IMR-90 (cell line): ENCODE data around the gene MYH6. TPM values are rescaled to one million over a fixed set of nuclear protein-coding genes. Genes with fewer than 3 reads are reported as not detected.

ENCODE experiments used
- ATAC-seq: fragments of 200-7000 bp; cut with Tn5 transposase; 2 replicates; pipeline ENCODE4 v1.9.1; 2020; ENCODE audit warnings: low read depth, mild to moderate bottlenecking, moderate library complexity
- BruUV-seq: library from RNA; stranded (reverse); fragments of 400-500 nt; replicated peaks from 2 replicates; lab custom pipeline; 2021; lab: Mats Ljungman, UMichigan
- CTCF ChIA-PET: fragments of 300-600 bp; formaldehyde crosslinking; extraction: SDS; loops from one replicate; lab custom pipeline; 2021; ENCODE audit warnings: antibody characterized with exemption; lab: Yijun Ruan, JAX
- POLR2A ChIA-PET: fragments of 300-600 bp; sonication (Branson Sonifier 250); formaldehyde crosslinking; loops from one replicate; lab custom pipeline; 2022; ENCODE audit warnings: antibody characterized with exemption; ENCODE audit not compliant: unreplicated experiment; lab: Charles Lee
- DNase-seq: peaks from one replicate; pipeline ENCODE4 v3.0.0; 2013
- H2AFZ ChIP-seq: replicated peaks from 2 replicates; pipeline ENCODE3; 2013; ENCODE audit warnings: low read length, mild to moderate bottlenecking; ENCODE audit not compliant: poor library complexity
- H2AK5ac ChIP-seq: 2 replicates; pipeline ENCODE4 v1.6.1; 2013; ENCODE audit warnings: low read depth, low read length, inconsistent platforms
- H2AK9ac ChIP-seq: replicated peaks from 2 replicates; pipeline ENCODE3; 2013; ENCODE audit warnings: mild to moderate bottlenecking, low read depth, low read length, moderate library complexity; ENCODE audit not compliant: poor library complexity
- H2BK120ac ChIP-seq: 2 replicates; pipeline ENCODE4 v1.6.1; 2013; ENCODE audit warnings: low read depth, low read length, inconsistent platforms
- H2BK15ac ChIP-seq: 3 replicates; pipeline ENCODE4 v1.6.1; 2013; ENCODE audit warnings: low read depth, low read length, inconsistent platforms
- H2BK20ac ChIP-seq: 2 replicates; pipeline ENCODE4 v1.6.1; 2013; ENCODE audit warnings: low read depth, mild to moderate bottlenecking, inconsistent platforms, low read length, moderate library complexity
- H2BK5ac ChIP-seq: 2 replicates; pipeline ENCODE4 v1.6.1; 2013; ENCODE audit warnings: mild to moderate bottlenecking, low read depth, low read length, inconsistent platforms; ENCODE audit not compliant: poor library complexity, severe bottlenecking
- H3K14ac ChIP-seq: replicated peaks from 2 replicates; pipeline ENCODE4 v1.6.1; 2013; ENCODE audit warnings: low read depth, low read length, inconsistent platforms
- H3K18ac ChIP-seq: 2 replicates; pipeline ENCODE4 v1.6.1; 2013; ENCODE audit warnings: low read depth, low read length, control low read depth
- H3K23ac ChIP-seq: 2 replicates; pipeline ENCODE4 v1.6.1; 2013; ENCODE audit warnings: low read depth, low read length, inconsistent platforms
- H3K27ac ChIP-seq: 2 replicates; pipeline ENCODE4 v1.5.1; 2013; ENCODE audit warnings: mild to moderate bottlenecking, control low read depth, low read length; ENCODE audit not compliant: insufficient read depth
- H3K27me3 ChIP-seq: 2 replicates; pipeline ENCODE4 v1.6.1; 2013; ENCODE audit warnings: low read length; ENCODE audit not compliant: control insufficient read depth, insufficient read depth
- H3K36me3 ChIP-seq: 2 replicates; pipeline ENCODE4 v1.6.1; 2013; ENCODE audit warnings: low read length, mixed read lengths; ENCODE audit not compliant: control insufficient read depth, insufficient read depth
- H3K4ac ChIP-seq: 2 replicates; pipeline ENCODE4 v1.6.1; 2013; ENCODE audit warnings: low read depth, low read length, inconsistent platforms
- H3K4me1 ChIP-seq: 2 replicates; pipeline ENCODE4 v1.6.1; 2013; ENCODE audit warnings: low read length, mixed read lengths; ENCODE audit not compliant: control insufficient read depth, insufficient read depth
- H3K4me2 ChIP-seq: 2 replicates; pipeline ENCODE4 v1.6.1; 2013; ENCODE audit warnings: low read depth, mild to moderate bottlenecking, control low read depth, low read length, moderate library complexity
- H3K4me3 ChIP-seq: 2 replicates; pipeline ENCODE4 v1.5.1; 2013; ENCODE audit warnings: low read depth, mild to moderate bottlenecking, control low read depth, low read length, moderate library complexity; ENCODE audit not compliant: insufficient read depth
- H3K56ac ChIP-seq: 2 replicates; pipeline ENCODE4 v1.6.1; 2013; ENCODE audit warnings: low read length, inconsistent platforms; ENCODE audit not compliant: insufficient read depth; ENCODE audit errors: extremely low read depth
- H3K79me1 ChIP-seq, 2 experiments: 2 replicates each; pipeline ENCODE4 v1.6.1; 2013; ENCODE audit warnings: low read length in 2 of 2, inconsistent platforms in 1 of 2, low read depth in 1 of 2
- H3K9ac ChIP-seq: 2 replicates; pipeline ENCODE4 v1.6.1; 2013; ENCODE audit warnings: low read depth, low read length, control low read depth
- H3K9me1 ChIP-seq: 2 replicates; pipeline ENCODE4 v1.6.1; 2013; ENCODE audit warnings: low read length, inconsistent platforms; ENCODE audit not compliant: insufficient read depth
- H3K9me3 ChIP-seq: 2 replicates; pipeline ENCODE4 v1.6.1; 2013; ENCODE audit warnings: low read length; ENCODE audit not compliant: control insufficient read depth, insufficient read depth
- H4K20me1 ChIP-seq: 2 replicates; pipeline ENCODE4 v1.6.1; 2013; ENCODE audit warnings: low read length, inconsistent platforms; ENCODE audit not compliant: insufficient read depth
- H4K5ac ChIP-seq: 2 replicates; pipeline ENCODE4 v1.6.1; 2013; ENCODE audit warnings: mild to moderate bottlenecking, low read depth, low read length, control low read depth
- H4K8ac ChIP-seq, 2 experiments: 2 replicates each; pipeline ENCODE4 v1.6.1; 2013; ENCODE audit warnings: low read depth in 2 of 2, low read length in 2 of 2, control low read depth in 1 of 2, inconsistent platforms in 1 of 2
- H4K91ac ChIP-seq: 2 replicates; pipeline ENCODE4 v1.6.1; 2013; ENCODE audit warnings: low read depth, low read length, inconsistent platforms; ENCODE audit not compliant: insufficient read depth
- CEBPB ChIP-seq: IDR thresholded peaks from 2 replicates; pipeline ENCODE4 v1.6.1; 2012; ENCODE audit warnings: low read depth, low read length, improper control_type of control experiment
- CTCF ChIP-seq: conservative IDR thresholded peaks from 2 replicates; pipeline ENCODE4 v1.5.1; 2012; ENCODE audit warnings: mild to moderate bottlenecking, low read depth, low read length, improper control_type of control experiment
- FOS ChIP-seq: fragments of 150-350 bp; IDR thresholded peaks from 2 replicates; pipeline ENCODE4 v1.6.1; 2016; ENCODE audit warnings: low read depth, low read length
- MAFK ChIP-seq: IDR thresholded peaks from 2 replicates; pipeline ENCODE4 v1.6.1; 2012; ENCODE audit warnings: low read depth, low read length, improper control_type of control experiment
- MAZ ChIP-seq: IDR thresholded peaks from 2 replicates; pipeline ENCODE4 v1.6.1; 2012; ENCODE audit warnings: low read depth, mild to moderate bottlenecking, low read length, improper control_type of control experiment, moderate library complexity, borderline replicate concordance
- MXI1 ChIP-seq: IDR thresholded peaks from 2 replicates; pipeline ENCODE4 v1.6.1; 2012; ENCODE audit warnings: low read depth, mild to moderate bottlenecking, low read length, moderate library complexity, borderline replicate concordance
- NFE2L2 ChIP-seq: fragments of 150-350 bp; IDR thresholded peaks from 2 replicates; pipeline ENCODE4 v1.6.1; 2016; ENCODE audit warnings: low read depth, mild to moderate bottlenecking, low read length
- POLR2A ChIP-seq: IDR thresholded peaks from 2 replicates; pipeline ENCODE4 v1.6.1; 2012; ENCODE audit warnings: mild to moderate bottlenecking, low read depth, low read length
- RAD21 ChIP-seq: IDR thresholded peaks from 2 replicates; pipeline ENCODE4 v1.6.1; 2012; ENCODE audit warnings: low read length, improper control_type of control experiment
- RCOR1 ChIP-seq: IDR thresholded peaks from 2 replicates; pipeline ENCODE4 v1.6.1; 2012; ENCODE audit warnings: mild to moderate bottlenecking, low read length, improper control_type of control experiment; ENCODE audit not compliant: insufficient replicate concordance
- RFX5 ChIP-seq: IDR thresholded peaks from 2 replicates; pipeline ENCODE4 v1.8.0; 2012; ENCODE audit warnings: low read depth, mild to moderate bottlenecking, low read length, moderate library complexity
- SMC3 ChIP-seq: fragments of 150-350 bp; IDR thresholded peaks from 2 replicates; pipeline ENCODE4 v1.6.1; 2016; ENCODE audit warnings: low read depth, mild to moderate bottlenecking, antibody characterized with exemption, low read length, moderate library complexity
- USF2 ChIP-seq: fragments of 150-350 bp; IDR thresholded peaks from 2 replicates; pipeline ENCODE4 v1.6.1; 2017; ENCODE audit warnings: mild to moderate bottlenecking, antibody characterized with exemption, low read length, low read depth
- WGBS, 2 experiments: methylation state at CpG; one replicate each; pipeline versions ENCODE4 v1.1.5 to v1.1.7; 2013; ENCODE audit warnings: missing lambda C conversion rate in 2 of 2; ENCODE audit not compliant: insufficient read length in 1 of 2; ENCODE audit errors: extremely low coverage in 2 of 2; 5-methylcytosine and 5-hydroxymethylcytosine counted together
- dilution Hi-C: fragments of 300-500 bp; cut with HindIII; formaldehyde crosslinking; loops from one replicate; pipeline ENCODE4 v1.14.3; 2018; ENCODE audit warnings: low sequenced_read_pairs; ENCODE audit not compliant: unreplicated experiment
- in situ Hi-C: fragments of 300-500 bp; cut with MboI; formaldehyde crosslinking; loops from 3 replicates; pipeline ENCODE4 v1.14.3; 2019; ENCODE audit warnings: low sequenced_read_pairs, inconsistent platforms, mixed read lengths
- intact Hi-C: fragments of 100-400 bp; cut with micrococcal nuclease; formaldehyde crosslinking; loops from 2 replicates; pipeline ENCODE4 v1.10.0; 2022
- polyA plus RNA-seq, 3 experiments: library from polyadenylated mRNA; depleted of rRNA; stranded (reverse); fragments of >200 nt; gene quantifications; 2 replicates each; pipeline ENCODE4 v1.2.3, GENCODE V29; 2012; ENCODE audit warnings: low replicate concordance in 1 of 3
- total RNA-seq: library from RNA; depleted of rRNA; stranded (reverse); fragments of >200 nt; gene quantifications from 2 replicates; pipeline ENCODE4 v1.2.3, GENCODE V29; 2012

The MYH6 gene
- total and polyA plus RNA-seq, 2 of the 4 experiments (the other 2 are of a cell fraction): not detected

- no peak for TF ChIP-seq POLR2A
- no peak for TF ChIP-seq NFE2L2
- TF ChIP-seq MXI1: no peak
- no peak for TF ChIP-seq MAZ
- no peak for TF ChIP-seq MAFK
- no peak for TF ChIP-seq RCOR1
- TF ChIP-seq CEBPB: no peak
- no peak for TF ChIP-seq RAD21
- no peak for TF ChIP-seq SMC3
- no peak for TF ChIP-seq FOS
- no peak for TF ChIP-seq RFX5
- TF ChIP-seq USF2: no peak
- no peak for TF ChIP-seq CTCF
- H3K9ac ChIP-seq: no peak overlapping the region
- ChIA-PET CTCF (no interaction called here), POLR2A (no interaction called here)
- no peak overlapping the region for H3K4me2 ChIP-seq
- H3K9me3 ChIP-seq: no peaks in the 10 kb centered on the region
- no peaks in the 10 kb centered on the region for H3K9me1 ChIP-seq
- no peak overlapping the region for H3K4me3 ChIP-seq
- no peak overlapping the region for H4K8ac ChIP-seq
- in situ Hi-C loops (no loop called here), dilution Hi-C loops (no loop called here), intact Hi-C loops (no loop called here)
- no peak overlapping the region for H2AFZ ChIP-seq
- no peak overlapping the region for H4K5ac ChIP-seq
- no peak overlapping the region for H3K27ac ChIP-seq
- WGBS, 2 experiments: 66% methylated on average over 4 of the region's 6 CpGs; no CpG with 5 or more reads in 1 of the 2 experiments
- DNase-seq: no peak
- no peak overlapping the region for H2BK120ac ChIP-seq
- H2BK20ac ChIP-seq: no peak overlapping the region
- H3K4me1 ChIP-seq: no peaks in the 10 kb centered on the region
- no peak for ATAC-seq
- H3K18ac ChIP-seq: no peak overlapping the region
- H3K4ac ChIP-seq: no peak overlapping the region
- H2BK15ac ChIP-seq: no peak overlapping the region
- H4K20me1 ChIP-seq: no peaks in the 10 kb centered on the region
- H2AK5ac ChIP-seq: no peak overlapping the region
- no peak overlapping the region for H3K56ac ChIP-seq
- no TSS peak for BruUV-seq
- no peak overlapping the region for H3K23ac ChIP-seq
- no peak overlapping the region for H4K91ac ChIP-seq
- H2BK5ac ChIP-seq: no peak overlapping the region
- H3K14ac ChIP-seq: no peak overlapping the region
- no peaks in the 10 kb centered on the region for H3K36me3 ChIP-seq
- peaks cover 12% of the 10 kb centered on the region; the same call in 1 of the 2 replicates for H3K27me3 ChIP-seq
- no peak overlapping the region for H2AK9ac ChIP-seq
- no peaks in the 10 kb centered on the region for H3K79me1 ChIP-seq
Observed at GRCh38 chr14:23423657-23424056, 15.6 kb upstream of the MYH6 start.
